SK-N-SH (cell line): ENCODE results near the gene LILRB3.

Experiments used
- CHD2 ChIP-seq: fragments of 150-350 bp; IDR thresholded peaks from 2 replicates; pipeline ENCODE4 v1.6.1; 2018; ENCODE audit warnings: low read length; ENCODE audit not compliant: partially characterized antibody
- CTCF ChIP-seq: fragments of 200-600 bp; sonication (generic); IDR thresholded peaks from 2 replicates; pipeline ENCODE4 v1.6.1; 2017; ENCODE audit warnings: antibody characterized with exemption, mild to moderate bottlenecking, moderate library complexity
- EP300 ChIP-seq, 2 experiments: IDR thresholded peaks; 2 replicates each; pipeline versions ENCODE4 v1.4.0 to v1.6.1; 2012; ENCODE audit warnings: borderline replicate concordance in 1 of 2, low read depth in 1 of 2, low read length in 1 of 2
- FOXM1 ChIP-seq: IDR thresholded peaks from 2 replicates; pipeline ENCODE4 v1.4.0; 2012; ENCODE audit warnings: low read depth, mild to moderate bottlenecking
- GATA2 ChIP-seq: sonication (generic); formaldehyde crosslinking; IDR thresholded peaks from 2 replicates; pipeline ENCODE4 v1.5.0; 2020; ENCODE audit warnings: mild to moderate bottlenecking, missing genetic modification reagents
- JUND ChIP-seq: IDR thresholded peaks from 2 replicates; pipeline ENCODE4 v1.4.0; 2012
- MAX ChIP-seq: IDR thresholded peaks from 2 replicates; pipeline ENCODE4 v1.4.0; 2012; ENCODE audit warnings: low read depth
- POLR2AphosphoS5 ChIP-seq: IDR thresholded peaks from 2 replicates; pipeline ENCODE4 v1.6.1; 2012; ENCODE audit warnings: low read depth, low read length
- RFX5 ChIP-seq: IDR thresholded peaks from 2 replicates; pipeline ENCODE4 v1.6.1; 2012; ENCODE audit warnings: mild to moderate bottlenecking, improper control_type of control experiment, low read length
- SIN3A ChIP-seq: IDR thresholded peaks from 2 replicates; pipeline ENCODE4 v1.6.1; 2012; ENCODE audit warnings: low read depth, mild to moderate bottlenecking, low read length, moderate library complexity, borderline replicate concordance
- USF2 ChIP-seq: fragments of 150-350 bp; IDR thresholded peaks from 2 replicates; pipeline ENCODE4 v1.6.1; 2017; ENCODE audit warnings: antibody characterized with exemption, low read length, low read depth, borderline replicate concordance

GRCh38 chr19:54266133-54266532, 43.3 kb upstream of the LILRB3 start:
- peak; percentile 76 for TF ChIP-seq CTCF
- TF ChIP-seq JUND = no peak
- TF ChIP-seq FOXM1 = no peak
- no peak for TF ChIP-seq SIN3A
- TF ChIP-seq RFX5 = no peak
- TF ChIP-seq POLR2AphosphoS5 = no peak
- TF ChIP-seq USF2 = no peak
- no peak for TF ChIP-seq MAX
- TF ChIP-seq GATA2 (CRISPR knock-in tag) = no peak
- no peak for TF ChIP-seq EP300 (IDR thresholded peaks at IDR 0.05; ENCODE audit: borderline replicate concordance in 1 of 2, low read depth in 1 of 2, low read length in 1 of 2)
- TF ChIP-seq CHD2 = no peak
